Measurements from ENCODE around the gene CDH4.

The CDH4 gene

DNA sequence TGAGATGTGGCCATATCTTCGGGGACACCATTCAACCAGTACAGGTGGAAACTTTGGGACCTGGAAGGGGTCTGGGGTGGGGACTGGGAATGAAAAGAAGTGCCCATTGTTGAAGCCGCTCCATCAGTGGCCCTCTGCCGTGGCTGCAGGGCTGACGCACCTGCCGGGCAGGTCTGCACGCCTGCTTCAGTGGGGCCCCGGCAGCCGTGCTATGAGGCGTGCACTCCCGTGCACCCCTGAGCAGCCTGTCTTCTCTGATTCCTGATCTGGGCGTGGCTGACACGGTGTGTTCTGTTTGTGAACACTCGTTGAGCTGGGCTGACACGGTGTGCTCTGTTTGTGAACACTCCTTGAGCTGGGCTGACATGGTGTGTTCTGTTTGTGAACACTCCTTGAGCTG, 657.8 kb downstream of the CDH4 start:
- H3K4me3 ChIP-seq (replicated peaks; ENCODE audit: insufficient read depth, low read length): no peak overlapping the region
- no peak overlapping the region for H3K27ac ChIP-seq (replicated peaks)
- no peak for TF ChIP-seq POLR2AphosphoS5 (IDR thresholded peaks at IDR 0.05; ENCODE audit: low read depth)
- TF ChIP-seq, protein P1, sequence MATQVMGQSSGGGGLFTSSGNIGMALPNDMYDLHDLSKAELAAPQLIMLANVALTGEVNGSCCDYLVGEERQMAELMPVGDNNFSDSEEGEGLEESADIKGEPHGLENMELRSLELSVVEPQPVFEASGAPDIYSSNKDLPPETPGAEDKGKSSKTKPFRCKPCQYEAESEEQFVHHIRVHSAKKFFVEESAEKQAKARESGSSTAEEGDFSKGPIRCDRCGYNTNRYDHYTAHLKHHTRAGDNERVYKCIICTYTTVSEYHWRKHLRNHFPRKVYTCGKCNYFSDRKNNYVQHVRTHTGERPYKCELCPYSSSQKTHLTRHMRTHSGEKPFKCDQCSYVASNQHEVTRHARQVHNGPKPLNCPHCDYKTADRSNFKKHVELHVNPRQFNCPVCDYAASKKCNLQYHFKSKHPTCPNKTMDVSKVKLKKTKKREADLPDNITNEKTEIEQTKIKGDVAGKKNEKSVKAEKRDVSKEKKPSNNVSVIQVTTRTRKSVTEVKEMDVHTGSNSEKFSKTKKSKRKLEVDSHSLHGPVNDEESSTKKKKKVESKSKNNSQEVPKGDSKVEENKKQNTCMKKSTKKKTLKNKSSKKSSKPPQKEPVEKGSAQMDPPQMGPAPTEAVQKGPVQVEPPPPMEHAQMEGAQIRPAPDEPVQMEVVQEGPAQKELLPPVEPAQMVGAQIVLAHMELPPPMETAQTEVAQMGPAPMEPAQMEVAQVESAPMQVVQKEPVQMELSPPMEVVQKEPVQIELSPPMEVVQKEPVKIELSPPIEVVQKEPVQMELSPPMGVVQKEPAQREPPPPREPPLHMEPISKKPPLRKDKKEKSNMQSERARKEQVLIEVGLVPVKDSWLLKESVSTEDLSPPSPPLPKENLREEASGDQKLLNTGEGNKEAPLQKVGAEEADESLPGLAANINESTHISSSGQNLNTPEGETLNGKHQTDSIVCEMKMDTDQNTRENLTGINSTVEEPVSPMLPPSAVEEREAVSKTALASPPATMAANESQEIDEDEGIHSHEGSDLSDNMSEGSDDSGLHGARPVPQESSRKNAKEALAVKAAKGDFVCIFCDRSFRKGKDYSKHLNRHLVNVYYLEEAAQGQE (IDR thresholded peaks at IDR 0.05; ENCODE audit: insufficient replicate concordance, low read depth): no peak
- TF ChIP-seq, protein P2, sequence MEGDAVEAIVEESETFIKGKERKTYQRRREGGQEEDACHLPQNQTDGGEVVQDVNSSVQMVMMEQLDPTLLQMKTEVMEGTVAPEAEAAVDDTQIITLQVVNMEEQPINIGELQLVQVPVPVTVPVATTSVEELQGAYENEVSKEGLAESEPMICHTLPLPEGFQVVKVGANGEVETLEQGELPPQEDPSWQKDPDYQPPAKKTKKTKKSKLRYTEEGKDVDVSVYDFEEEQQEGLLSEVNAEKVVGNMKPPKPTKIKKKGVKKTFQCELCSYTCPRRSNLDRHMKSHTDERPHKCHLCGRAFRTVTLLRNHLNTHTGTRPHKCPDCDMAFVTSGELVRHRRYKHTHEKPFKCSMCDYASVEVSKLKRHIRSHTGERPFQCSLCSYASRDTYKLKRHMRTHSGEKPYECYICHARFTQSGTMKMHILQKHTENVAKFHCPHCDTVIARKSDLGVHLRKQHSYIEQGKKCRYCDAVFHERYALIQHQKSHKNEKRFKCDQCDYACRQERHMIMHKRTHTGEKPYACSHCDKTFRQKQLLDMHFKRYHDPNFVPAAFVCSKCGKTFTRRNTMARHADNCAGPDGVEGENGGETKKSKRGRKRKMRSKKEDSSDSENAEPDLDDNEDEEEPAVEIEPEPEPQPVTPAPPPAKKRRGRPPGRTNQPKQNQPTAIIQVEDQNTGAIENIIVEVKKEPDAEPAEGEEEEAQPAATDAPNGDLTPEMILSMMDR (IDR thresholded peaks at IDR 0.05; ENCODE audit: insufficient read depth, low read length): no peak
- no peaks in the 10 kb centered on the region for H3K27me3 ChIP-seq (ENCODE audit: insufficient read depth, poor library complexity, severe bottlenecking)
- no peak for DNase-seq (ENCODE audit: low read depth in 1 of 2, low spot score in 1 of 2)

DNA sequence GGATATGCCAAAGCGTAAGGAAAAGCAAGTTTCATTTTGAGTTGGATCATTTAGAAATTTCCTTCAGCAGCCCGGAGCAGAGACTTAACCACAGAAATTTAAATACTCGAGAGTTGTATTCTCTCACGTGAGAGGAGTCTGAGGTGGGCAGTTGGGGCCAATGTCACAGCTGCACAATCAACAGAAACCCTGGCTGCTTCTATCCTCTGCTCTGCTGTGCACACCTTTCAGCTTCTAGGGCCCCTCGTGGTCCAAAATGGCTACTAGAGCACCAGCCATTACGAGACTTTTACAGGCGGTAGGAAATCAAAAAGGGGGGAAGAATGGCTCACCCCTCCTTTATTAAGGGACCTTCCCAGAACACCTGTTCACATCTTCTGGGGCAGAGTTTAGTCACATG, 659.8 kb downstream of the CDH4 start:
- Histone ChIP-seq H3K4me3 (replicated peaks; ENCODE audit: insufficient read depth, low read length) (no peak overlapping the region), H3K27ac (replicated peaks) (no peak overlapping the region)

DNA sequence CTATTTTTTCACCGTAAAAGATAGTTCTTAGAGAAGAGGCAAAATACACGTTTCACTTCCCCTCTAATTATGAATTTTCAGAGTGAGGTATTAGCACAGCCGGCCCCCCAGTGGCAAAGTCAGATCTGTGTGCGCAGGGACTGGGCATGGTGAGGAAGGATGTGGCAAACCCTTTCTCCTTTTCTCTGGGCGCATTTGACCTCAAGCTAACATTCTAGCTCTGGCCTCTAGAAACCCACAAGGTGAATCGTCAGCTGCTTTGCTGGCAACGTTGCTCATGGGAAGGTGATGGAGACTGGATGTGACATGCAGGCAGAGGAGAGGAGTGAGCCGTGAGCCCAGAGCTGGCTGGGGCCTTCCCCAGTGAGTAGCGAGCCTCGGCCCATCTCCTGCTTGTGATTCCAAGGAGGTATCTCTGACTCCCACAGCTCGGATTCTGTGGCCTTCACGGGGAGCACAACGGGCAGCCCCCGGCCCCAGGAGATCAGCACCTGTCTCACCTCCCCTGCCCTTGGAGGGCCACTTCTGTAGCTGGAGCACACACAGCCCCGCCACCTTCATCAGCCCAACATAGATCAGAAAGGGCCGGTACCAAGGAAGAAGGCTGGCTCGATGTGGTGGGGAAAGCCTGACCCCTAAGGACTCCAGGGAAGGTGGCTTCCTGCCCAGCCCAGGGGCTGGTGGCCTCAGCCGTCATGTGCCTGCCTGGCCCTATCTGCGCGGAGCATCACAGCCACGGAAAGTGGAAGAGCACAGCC, 660.8 kb downstream of the CDH4 start:
- H3K27me3 ChIP-seq (ENCODE audit: insufficient read depth, poor library complexity, severe bottlenecking): no peaks in the 10 kb centered on the region
- H3K4me3 ChIP-seq (replicated peaks; ENCODE audit: insufficient read depth, low read length): no peak overlapping the region
- DNase-seq (ENCODE audit: low read depth in 1 of 2, low spot score in 1 of 2): no peak
- TF ChIP-seq SPI1 (IDR thresholded peaks at IDR 0.05; ENCODE audit: borderline replicate concordance, low read depth): no peak
- TF ChIP-seq, protein P2 (IDR thresholded peaks at IDR 0.05; ENCODE audit: insufficient read depth, low read length): no peak
- no peak for TF ChIP-seq POLR2AphosphoS5 (IDR thresholded peaks at IDR 0.05; ENCODE audit: low read depth)
- H3K27ac ChIP-seq (replicated peaks): no peak overlapping the region

More for the DNA sequence above, 659.8 kb downstream of the CDH4 start:
- H3K27me3 ChIP-seq (ENCODE audit: insufficient read depth, poor library complexity, severe bottlenecking): no peaks in the 10 kb centered on the region
- TF ChIP-seq GABPA (IDR thresholded peaks at IDR 0.05; ENCODE audit: low read depth) (no peak), POLR2AphosphoS5 (IDR thresholded peaks at IDR 0.05; ENCODE audit: low read depth) (no peak), SPI1 (IDR thresholded peaks at IDR 0.05; ENCODE audit: borderline replicate concordance, low read depth) (no peak)
- TF ChIP-seq, protein P2 (IDR thresholded peaks at IDR 0.05; ENCODE audit: insufficient read depth, low read length): no peak
- TF ChIP-seq, protein P1 (IDR thresholded peaks at IDR 0.05; ENCODE audit: insufficient replicate concordance, low read depth): no peak
- no peak for DNase-seq (ENCODE audit: low read depth in 1 of 2, low spot score in 1 of 2)
